K562 (cell line): ENCODE data around the gene PACS1. TPM values are rescaled to one million over a fixed set of nuclear protein-coding genes. Genes with fewer than 3 reads are reported as not detected.

ENCODE experiments used
- ATAC-seq: fragments of 200-7000 bp; cut with Tn5 transposase; 3 replicates; pipeline ENCODE4 v1.9.1; 2020; ENCODE audit warnings: moderate library complexity
- BruUV-seq: library from RNA; stranded (reverse); fragments of 400-500 nt; replicated peaks from 2 replicates; lab custom pipeline; 2021; lab: Mats Ljungman, UMichigan
- CTCF ChIA-PET: fragments of 300-600 bp; formaldehyde crosslinking; extraction: SDS; loops from one replicate; lab custom pipeline; 2021; ENCODE audit warnings: low intra/inter-chr PET ratio; lab: Yijun Ruan, JAX
- POLR2A ChIA-PET: fragments of 300-600, 350-650 bp; sonication (Branson Sonifier 250); formaldehyde crosslinking; extraction: SDS; loops from one replicate; lab custom pipeline; 2021; ENCODE audit warnings: antibody characterized with exemption, inconsistent platforms; lab: Yijun Ruan, JAX
- DNase-seq, 4 experiments: peaks; one replicate each; pipeline versions ENCODE4 v3.0.0 to v3.0.0-alpha.2; 2011 to 2018; ENCODE audit warnings: low spot score in 3 of 4, mixed read lengths in 3 of 4; ENCODE audit errors: extremely low read depth in 1 of 4
- FAIRE-seq: peaks from 2 replicates; lab custom pipeline; 2011; peaks lifted over from hg19 to GRCh38; lab: Jason Lieb, UNC
- H2AFZ ChIP-seq: 2 replicates; pipeline ENCODE4 v1.6.0; 2011; ENCODE audit warnings: low read depth, low read length, control low read depth, inconsistent platforms
- H3K27ac ChIP-seq: fragments of 200-600 bp; 3 replicates; pipeline ENCODE4 v1.8.0; 2011; ENCODE audit warnings: low read depth, mild to moderate bottlenecking, control low read depth, inconsistent platforms, low read length, moderate library complexity, mixed read lengths; ENCODE audit errors: extremely low read depth
- H3K27me3 ChIP-seq, 2 experiments: fragments of 300-600 bp in 1 of 2; 2 replicates in 1 of 2; 3 replicates in 1 of 2; pipeline versions ENCODE4 v1.6.0 to v1.8.0; 2011; ENCODE audit warnings: inconsistent platforms in 2 of 2, low read length in 2 of 2, mild to moderate bottlenecking in 1 of 2, mixed read lengths in 1 of 2, moderate library complexity in 1 of 2; ENCODE audit not compliant: control insufficient read depth in 2 of 2, insufficient read depth in 2 of 2
- H3K36me3 ChIP-seq: fragments of 300-600 bp; 3 replicates; pipeline ENCODE4 v1.8.0; 2011; ENCODE audit warnings: mild to moderate bottlenecking, low read length, inconsistent platforms; ENCODE audit not compliant: control insufficient read depth, insufficient read depth
- H3K4me1 ChIP-seq, 2 experiments: fragments of 200-600 bp in 1 of 2; replicated peaks in 1 of 2; 2 replicates in 1 of 2; 3 replicates in 1 of 2; pipeline versions ENCODE4 v1.5.1 to v1.8.0; 2011; ENCODE audit warnings: inconsistent platforms in 2 of 2, low read length in 2 of 2, mild to moderate bottlenecking in 1 of 2, mixed read lengths in 1 of 2, moderate library complexity in 1 of 2; ENCODE audit not compliant: control insufficient read depth in 2 of 2, insufficient read depth in 2 of 2
- H3K4me2 ChIP-seq: 2 replicates; pipeline ENCODE4 v1.6.1; 2011; ENCODE audit warnings: low read length, control low read depth, inconsistent platforms, mixed read lengths; ENCODE audit not compliant: insufficient read depth
- H3K4me3 ChIP-seq: fragments of 200-600 bp; sonication (generic), shearing (Covaris generic); 2 replicates; pipeline ENCODE4 v1.5.1; 2016; ENCODE audit warnings: control low read depth, inconsistent platforms
- H3K79me2 ChIP-seq: fragments of 200-600 bp; 3 replicates; pipeline ENCODE4 v1.8.0; 2011; ENCODE audit warnings: low read length, inconsistent platforms; ENCODE audit not compliant: control insufficient read depth, insufficient read depth
- H3K9ac ChIP-seq, 2 experiments: 2 replicates each; pipeline versions ENCODE4 v1.6.0 to v1.6.1; 2011; ENCODE audit warnings: low read depth in 2 of 2, low read length in 2 of 2, control low read depth in 1 of 2, inconsistent platforms in 1 of 2, mild to moderate bottlenecking in 1 of 2, mixed read lengths in 1 of 2; ENCODE audit not compliant: insufficient read depth in 1 of 2
- H3K9me1 ChIP-seq: one replicate; pipeline ENCODE4 v1.6.0; 2011; ENCODE audit warnings: inconsistent platforms, mild to moderate bottlenecking, low read length, moderate library complexity; ENCODE audit not compliant: control insufficient read depth, insufficient read depth
- H3K9me3 ChIP-seq: replicated peaks from 2 replicates; pipeline ENCODE4 v1.5.1; 2011; ENCODE audit warnings: low read depth, low read length, inconsistent platforms; ENCODE audit not compliant: control insufficient read depth, insufficient read depth
- H4K20me1 ChIP-seq: replicated peaks from 2 replicates; pipeline ENCODE4 v1.6.1; 2011; ENCODE audit warnings: low read length, inconsistent platforms, mixed read lengths; ENCODE audit not compliant: control insufficient read depth, insufficient read depth
- IRF2 ChIP-seq: sonication (generic); formaldehyde crosslinking; IDR thresholded peaks from 2 replicates; pipeline ENCODE4 v1.8.1; 2022; ENCODE audit warnings: mild to moderate bottlenecking, missing genetic modification reagents
- ZMIZ1 ChIP-seq, 2 experiments: fragments of 150-350 bp in 1 of 2; IDR thresholded peaks; 2 replicates each; pipeline ENCODE4 v1.6.1; 2012 to 2016; ENCODE audit warnings: low read depth in 2 of 2, low read length in 2 of 2, mild to moderate bottlenecking in 1 of 2, moderate library complexity in 1 of 2
- ZNF23 ChIP-seq: fragments of 250-450 bp; sonication (Bioruptor Pico); IDR thresholded peaks from 2 replicates; pipeline ENCODE4 v1.4.0; 2020; ENCODE audit warnings: mild to moderate bottlenecking
- ZNF274 ChIP-seq: IDR thresholded peaks from 2 replicates; pipeline ENCODE4 v1.6.1; 2011; ENCODE audit warnings: low read depth, mild to moderate bottlenecking, low read length, moderate library complexity, borderline replicate concordance
- WGBS: fragments of 100-300 bp; shearing (Covaris generic); methylation state at CpG from one replicate; pipeline ENCODE4 v1.1.6; 2016; ENCODE audit warnings: low coverage, mixed read lengths; ENCODE audit not compliant: insufficient coverage; ENCODE audit errors: missing lambda C conversion rate; 5-methylcytosine and 5-hydroxymethylcytosine counted together
- in situ Hi-C: fragments of 300-500 bp; cut with MboI; formaldehyde crosslinking; loops from 4 replicates; pipeline ENCODE4 v1.15.0; 2018; ENCODE audit warnings: inconsistent platforms, mixed read lengths
- intact Hi-C: fragments of 100-400 bp; cut with micrococcal nuclease; formaldehyde crosslinking; loops from 2 replicates; pipeline ENCODE4 v1.14.2; 2022
- polyA plus RNA-seq, 8 experiments: library from polyadenylated mRNA; depleted of rRNA in 4 of 8; stranded (reverse) in 5 of 8; unstranded in 3 of 8; fragments of >200 nt; fragmentation: Nextera tagmentation in 2 of 8; fragmentation: Illumina TruSeq in 1 of 8; extraction: Ambion mirVana in 2 of 8; extraction: Trizol in 1 of 8; gene quantifications; 2 replicates each; pipeline versions ENCODE4 v1.2.1 to v1.2.3, GENCODE V29; 2011 to 2014; ENCODE audit warnings: inconsistent platforms in 1 of 8, missing spikeins in 1 of 8
- total RNA-seq, 7 experiments: library from RNA; depleted of rRNA in 6 of 7; stranded (reverse); fragments of >200 nt in 6 of 7; fragmentation: Illumina TruSeq in 2 of 7; extraction: Trizol in 2 of 7; gene quantifications; 2 replicates each; pipeline versions ENCODE4 v1.2.1 to v1.2.3, GENCODE V29; 2011 to 2021; ENCODE audit warnings: low replicate concordance in 1 of 7

The PACS1 gene
- total and polyA plus RNA-seq, 9 of the 15 experiments (the other 6 are each of a cell fraction or from before 2014, with no cell fraction given), result 0.34 to 28.1 (median 8.5) TPM

GRCh38 chr11:66275396-66275795 lies 205.3 kb downstream of the PACS1 start:
- no peak overlapping the region for H3K4me3 ChIP-seq
- POLR2A ChIA-PET, result no interaction called here
- no peak overlapping the region for H3K9ac ChIP-seq
- TF ChIP-seq ZNF23 (CRISPR knock-in tag) (no peak), ZNF274 (no peak), IRF2 (no peak), ZMIZ1 (IDR thresholded peaks at IDR 0.05; ENCODE audit: low read depth in 2 of 2, low read length in 2 of 2) (no peak)
- no peaks in the 10 kb centered on the region for H3K27me3 ChIP-seq
- H2AFZ ChIP-seq, result no peak overlapping the region
- DNase-seq, result no peak
- intact Hi-C loops, result no loop called here
- no peaks in the 10 kb centered on the region for H3K9me1 ChIP-seq
- H3K9me3 ChIP-seq, result no peaks in the 10 kb centered on the region
- 0 out of 2 replicates have a peak, but pooled peaks cover 9% of the 10 kb centered on the region for H4K20me1 ChIP-seq
- CTCF ChIA-PET, result no interaction called here
- no peak for FAIRE-seq
- 92% methylated on average over 8 of the region's 8 CpGs for WGBS
- peaks cover 0 to 17% of the 10 kb centered on the region in 2 experiments; a peak in 2 of 5 replicates for H3K4me1 ChIP-seq
- BruUV-seq, result no TSS peak
- ATAC-seq, result no peak
- peaks cover 10% of the 10 kb centered on the region for H3K79me2 ChIP-seq
- peaks cover 56% of the 10 kb centered on the region for H3K36me3 ChIP-seq
- in situ Hi-C loops, result no loop called here
- no peak overlapping the region for H3K4me2 ChIP-seq
- no peak overlapping the region for H3K27ac ChIP-seq
